HUES64 (cell line): Measurements from ENCODE around the gene STARD13.
A peak's percentile ranks its signal among the peaks of the same experiment; 100 is the strongest.

Experiments
- H3K27ac ChIP-seq: 2 replicates; pipeline ENCODE4 v1.7.0; 2013; ENCODE audit warnings: low read depth, low read length, inconsistent platforms
- H3K27me3 ChIP-seq: 2 replicates; pipeline ENCODE4 v1.6.1; 2013; ENCODE audit warnings: mild to moderate bottlenecking, low read length; ENCODE audit not compliant: insufficient read depth
- H3K36me3 ChIP-seq: 2 replicates; pipeline ENCODE4 v1.6.1; 2013; ENCODE audit warnings: mild to moderate bottlenecking, low read length; ENCODE audit not compliant: insufficient read depth
- H3K4me1 ChIP-seq: 2 replicates; pipeline ENCODE4 v1.6.1; 2013; ENCODE audit warnings: mild to moderate bottlenecking, low read length, moderate library complexity; ENCODE audit not compliant: insufficient read depth
- H3K4me3 ChIP-seq: 2 replicates; pipeline ENCODE4 v1.5.1; 2013; ENCODE audit warnings: mild to moderate bottlenecking, low read length, moderate library complexity
- H3K9ac ChIP-seq: 2 replicates; pipeline ENCODE4 v1.6.1; 2013; ENCODE audit warnings: mild to moderate bottlenecking, low read depth, low read length
- H3K9me3 ChIP-seq: 2 replicates; pipeline ENCODE4 v1.6.1; 2013; ENCODE audit warnings: low read depth, low read length; ENCODE audit not compliant: insufficient read depth
- whole genome bisulfite sequencing: fragments of 150-250, 120-280 bp; methylation state at CpG from one replicate; pipeline ENCODE4 v1.1.7; 2013; ENCODE audit warnings: missing lambda C conversion rate; 5-methylcytosine and 5-hydroxymethylcytosine counted together

STARD13 gene

GRCh38 chr13:33134213-33134612 lies 151.3 kb downstream of the STARD13 start:
- 90% methylated on average over 3 of the region's 3 CpGs for WGBS

GRCh38 chr13:33132644-33133440 lies 152.7 kb downstream of the STARD13 start:
- Histone ChIP-seq H3K4me3 (no peak overlapping the region), H3K4me1 (no peaks in the 10 kb centered on the region), H3K9me3 (no peaks in the 10 kb centered on the region), H3K27ac (no peak overlapping the region), H3K27me3 (no peaks in the 10 kb centered on the region), H3K9ac (no peak overlapping the region), H3K36me3 (no peaks in the 10 kb centered on the region)
- 82% methylated on average over 1 of the region's 1 CpG for WGBS

More at GRCh38 chr13:33134213-33134612, 151.3 kb downstream of the STARD13 start:
- H3K27ac ChIP-seq: no peak overlapping the region
- H3K9ac ChIP-seq: no peak overlapping the region
- H3K4me1 ChIP-seq: no peaks in the 10 kb centered on the region
- no peaks in the 10 kb centered on the region for H3K27me3 ChIP-seq
- H3K36me3 ChIP-seq: no peaks in the 10 kb centered on the region
- H3K9me3 ChIP-seq: no peaks in the 10 kb centered on the region
- no peak overlapping the region for H3K4me3 ChIP-seq

GRCh38 chr13:33129886-33130285 lies 155.7 kb downstream of the STARD13 start:
- Histone ChIP-seq H3K9ac (no peak overlapping the region), H3K9me3 (no peaks in the 10 kb centered on the region), H3K36me3 (no peaks in the 10 kb centered on the region), H3K4me3 (no peak overlapping the region), H3K27me3 (no peaks in the 10 kb centered on the region), H3K27ac (no peak overlapping the region), H3K4me1 (peaks cover 17% of the 10 kb centered on the region; the same call in 1 of the 2 replicates)
- WGBS: 95% methylated on average over 20 of the region's 20 CpGs

- Histone ChIP-seq H3K4me1 (peaks cover 21% of the 10 kb centered on the region), H3K27me3 (no peaks in the 10 kb centered on the region), H3K36me3 (no peaks in the 10 kb centered on the region), H3K4me3 (no peak overlapping the region), H3K9me3 (no peaks in the 10 kb centered on the region), H3K27ac (no peak overlapping the region), H3K9ac (no peak overlapping the region)
- 96% methylated on average over 19 of the region's 20 CpGs for WGBS
Observed at GRCh38 chr13:33129094-33129832, 156.3 kb downstream of the STARD13 start.

- 96% methylated on average over 4 of the region's 4 CpGs for WGBS
- Histone ChIP-seq H3K9ac (no peak overlapping the region), H3K4me1 (peaks cover 32% of the 10 kb centered on the region), H3K36me3 (no peaks in the 10 kb centered on the region), H3K27me3 (no peaks in the 10 kb centered on the region), H3K4me3 (no peak overlapping the region), H3K9me3 (no peaks in the 10 kb centered on the region), H3K27ac (no peak overlapping the region)
Observed at GRCh38 chr13:33128134-33128533, 157.4 kb downstream of the STARD13 start.

- Histone ChIP-seq H3K27me3 (no peaks in the 10 kb centered on the region), H3K9ac (no peak overlapping the region), H3K36me3 (no peaks in the 10 kb centered on the region), H3K9me3 (no peaks in the 10 kb centered on the region), H3K4me1 (peaks cover 36% of the 10 kb centered on the region), H3K4me3 (no peak overlapping the region), H3K27ac (no peak overlapping the region)
- 96% methylated on average over 14 of the region's 14 CpGs for WGBS
Observed at GRCh38 chr13:33127009-33127551, 158.5 kb downstream of the STARD13 start.

GRCh38 chr13:33125821-33126570 lies 159.6 kb downstream of the STARD13 start:
- H3K4me1 ChIP-seq: peaks cover 36% of the 10 kb centered on the region
- 55% methylated on average over 10 of the region's 10 CpGs for WGBS
- no peaks in the 10 kb centered on the region for H3K9me3 ChIP-seq
- no peaks in the 10 kb centered on the region for H3K27me3 ChIP-seq
- H3K4me3 ChIP-seq: no peak overlapping the region
- H3K36me3 ChIP-seq: no peaks in the 10 kb centered on the region
- peak overlapping the region; percentile 70 for H3K27ac ChIP-seq
- H3K9ac ChIP-seq: peak overlapping the region; percentile 32; the same call in 1 of the 2 replicates

- 68% methylated on average over 7 of the region's 7 CpGs for WGBS
- no peaks in the 10 kb centered on the region for H3K36me3 ChIP-seq
- no peak overlapping the region for H3K4me3 ChIP-seq
- 0 out of 2 replicates have a peak overlapping the region, but pooled peaks have one; percentile 12 for H3K9ac ChIP-seq
- H3K4me1 ChIP-seq: peaks cover 36% of the 10 kb centered on the region
- no peaks in the 10 kb centered on the region for H3K9me3 ChIP-seq
- no peak overlapping the region for H3K27ac ChIP-seq
- no peaks in the 10 kb centered on the region for H3K27me3 ChIP-seq
Observed at GRCh38 chr13:33123066-33123859, 162.3 kb downstream of the STARD13 start.

- peaks cover 20% of the 10 kb centered on the region for H3K4me1 ChIP-seq
- no peak overlapping the region for H3K9ac ChIP-seq
- 93% methylated on average over 8 of the region's 10 CpGs for WGBS
- no peaks in the 10 kb centered on the region for H3K9me3 ChIP-seq
- no peaks in the 10 kb centered on the region for H3K36me3 ChIP-seq
- no peaks in the 10 kb centered on the region for H3K27me3 ChIP-seq
- no peak overlapping the region for H3K4me3 ChIP-seq
- H3K27ac ChIP-seq: no peak overlapping the region
Observed at GRCh38 chr13:33119856-33120543, 165.6 kb downstream of the STARD13 start.
